ENCODE measurements around the gene RLBP1. TPM values are rescaled to one million over a fixed set of nuclear protein-coding genes. Genes with fewer than 3 reads are reported as not detected.

RLBP1 gene
- total RNA-seq, 4 donors from 2014 or later = not detected

DNA sequence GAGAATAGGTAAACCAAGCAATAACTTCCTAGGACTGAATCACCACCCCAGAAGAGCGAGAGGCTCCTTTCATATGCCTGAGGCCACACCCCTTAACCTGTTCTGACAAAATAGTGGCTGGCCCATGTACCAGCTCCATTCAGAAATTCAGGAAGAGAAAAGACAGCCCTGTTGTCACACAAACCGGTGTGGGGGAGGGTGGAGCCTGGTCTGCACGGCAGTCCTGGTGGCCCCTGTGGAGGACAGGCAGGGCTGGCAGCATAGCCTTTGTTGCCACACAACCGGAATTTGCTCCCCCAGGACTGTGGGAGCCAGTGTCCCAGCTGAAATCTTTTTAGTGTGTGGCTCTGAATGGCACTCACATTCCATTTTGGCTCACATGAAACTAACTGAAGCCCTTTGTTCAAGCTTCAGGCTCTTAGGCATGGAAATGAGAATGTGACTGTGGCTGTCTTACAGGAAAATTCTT is 23.8 kb downstream of the RLBP1 start:
- DNase-seq (ENCODE audit: low spot score) = no peak
- TF ChIP-seq CTCF (IDR thresholded peaks at IDR 0.05) = no peak
- ATAC-seq (ENCODE audit: low FRiP score) = no peak

DNA sequence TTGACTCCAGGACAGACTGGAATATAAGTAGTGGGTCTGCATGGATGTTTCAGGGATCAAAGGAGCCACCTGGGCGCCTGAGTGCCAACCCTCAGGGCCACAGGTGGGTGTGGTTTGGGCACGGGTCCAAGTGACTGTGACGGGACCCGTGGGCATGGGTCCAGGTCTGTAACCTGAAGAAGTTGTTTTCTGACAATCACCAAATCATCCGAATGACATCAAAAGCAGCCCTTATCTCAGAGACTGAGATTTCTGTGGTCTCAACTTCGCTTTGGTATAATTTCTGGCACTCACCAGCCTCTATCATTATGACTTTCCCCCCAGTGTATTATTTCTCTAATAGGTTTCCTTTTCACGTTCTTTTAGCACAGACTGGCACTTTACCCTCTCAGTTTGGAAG is 24.4 kb downstream of the RLBP1 start:
- no peak for TF ChIP-seq CTCF (IDR thresholded peaks at IDR 0.05)
- ATAC-seq (ENCODE audit: low FRiP score) (no peak), DNase-seq (ENCODE audit: low spot score) (no peak)

- TF ChIP-seq CTCF (IDR thresholded peaks at IDR 0.05) = no peak
- ATAC-seq (ENCODE audit: low FRiP score) = no peak
Measured at GRCh38 chr15:89196241-89196640, 25.1 kb downstream of the RLBP1 start.

DNA sequence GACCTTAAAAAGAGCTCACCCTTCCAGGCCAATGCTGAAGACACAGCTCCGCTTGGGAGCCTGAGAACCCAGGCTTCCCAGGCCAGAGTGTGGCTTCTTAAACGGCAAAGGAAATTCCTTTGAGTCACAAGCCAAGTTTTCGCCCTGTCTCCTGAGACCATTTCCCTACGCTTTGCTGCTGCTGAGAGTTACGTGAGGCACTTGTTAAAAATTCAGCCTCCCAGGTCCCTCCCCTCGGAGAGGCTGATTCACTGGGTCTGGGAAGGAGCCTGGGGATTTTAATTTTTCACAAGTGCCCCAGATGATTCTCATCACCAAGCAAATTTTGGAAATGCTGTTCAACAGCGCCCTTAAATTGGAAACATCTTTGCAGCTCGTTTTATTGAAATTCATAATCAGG is 25.5 kb downstream of the RLBP1 start:
- no peak for ATAC-seq (ENCODE audit: low FRiP score)
- DNase-seq (ENCODE audit: low spot score) = no peak
- TF ChIP-seq CTCF (IDR thresholded peaks at IDR 0.05) = no peak

More at GRCh38 chr15:89196241-89196640, 25.1 kb downstream of the RLBP1 start:
- no peak for DNase-seq (ENCODE audit: low spot score)

DNA sequence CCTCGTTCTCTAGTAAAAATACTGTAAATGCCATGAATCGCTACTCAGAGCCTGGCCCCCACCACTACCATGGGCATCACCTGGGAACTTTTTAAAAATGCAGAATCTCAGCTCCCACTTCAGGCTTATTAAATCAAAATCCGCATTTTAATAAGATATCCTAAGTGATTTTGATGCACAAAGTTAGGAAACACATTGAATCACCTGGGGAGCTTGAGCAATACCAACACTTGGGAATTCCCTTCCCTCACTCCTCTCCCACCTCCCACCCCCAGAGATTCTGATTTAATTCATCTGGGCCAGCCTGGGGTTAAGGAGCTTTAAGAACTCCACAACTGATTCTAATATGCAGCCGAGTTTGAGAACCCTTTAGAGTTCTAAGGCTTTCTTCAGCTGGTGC is 26.8 kb downstream of the RLBP1 start:
- no peak for TF ChIP-seq CTCF (IDR thresholded peaks at IDR 0.05)
- ATAC-seq (ENCODE audit: low FRiP score) = no peak
- DNase-seq (ENCODE audit: low spot score) = no peak

GRCh38 chr15:89192766-89193165 is 28.6 kb downstream of the RLBP1 start:
- TF ChIP-seq CTCF (IDR thresholded peaks at IDR 0.05) = no peak
- no peak for ATAC-seq (ENCODE audit: low FRiP score)
- DNase-seq (ENCODE audit: low spot score) = no peak

DNA sequence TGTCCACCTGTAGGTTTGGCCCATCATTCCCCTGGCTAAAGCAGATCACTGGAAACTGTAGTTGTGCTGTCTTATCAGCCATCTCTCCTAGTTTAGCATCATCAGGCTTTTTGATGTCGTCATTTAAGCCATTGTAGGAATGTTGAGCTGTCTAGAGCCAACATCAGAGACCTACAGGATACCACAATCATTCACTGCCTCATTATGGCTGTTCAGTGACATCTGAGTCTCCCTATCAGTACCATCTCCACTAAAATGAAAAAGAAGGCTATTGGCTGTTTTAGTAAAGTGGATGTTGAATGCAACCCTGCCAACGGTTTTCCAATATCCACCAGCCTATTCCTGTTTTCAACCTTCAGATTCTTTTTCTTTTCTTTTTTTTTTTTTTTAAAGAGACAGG is 29.2 kb downstream of the RLBP1 start:
- ATAC-seq (ENCODE audit: low FRiP score) = no peak
- no peak for DNase-seq (ENCODE audit: low spot score)
- TF ChIP-seq CTCF (IDR thresholded peaks at IDR 0.05) = no peak
